CD4-positive, alpha-beta T cell treated with Interleukin-4 for 1 hour (primary cell): Measurements from ENCODE around the gene ZCWPW1.

Source experiments
- DNase-seq, 2 donors: peaks; one replicate each; pipeline ENCODE4 v3.0.0-alpha.2; 2020 to 2022

ZCWPW1 gene

GRCh38 chr7:100431286-100431735, 2.8 kb upstream of the ZCWPW1 start:
- no peak for DNase-seq

GRCh38 chr7:100430493-100431285, 2.2 kb upstream of the ZCWPW1 start:
- DNase-seq, result no peak

DNA sequence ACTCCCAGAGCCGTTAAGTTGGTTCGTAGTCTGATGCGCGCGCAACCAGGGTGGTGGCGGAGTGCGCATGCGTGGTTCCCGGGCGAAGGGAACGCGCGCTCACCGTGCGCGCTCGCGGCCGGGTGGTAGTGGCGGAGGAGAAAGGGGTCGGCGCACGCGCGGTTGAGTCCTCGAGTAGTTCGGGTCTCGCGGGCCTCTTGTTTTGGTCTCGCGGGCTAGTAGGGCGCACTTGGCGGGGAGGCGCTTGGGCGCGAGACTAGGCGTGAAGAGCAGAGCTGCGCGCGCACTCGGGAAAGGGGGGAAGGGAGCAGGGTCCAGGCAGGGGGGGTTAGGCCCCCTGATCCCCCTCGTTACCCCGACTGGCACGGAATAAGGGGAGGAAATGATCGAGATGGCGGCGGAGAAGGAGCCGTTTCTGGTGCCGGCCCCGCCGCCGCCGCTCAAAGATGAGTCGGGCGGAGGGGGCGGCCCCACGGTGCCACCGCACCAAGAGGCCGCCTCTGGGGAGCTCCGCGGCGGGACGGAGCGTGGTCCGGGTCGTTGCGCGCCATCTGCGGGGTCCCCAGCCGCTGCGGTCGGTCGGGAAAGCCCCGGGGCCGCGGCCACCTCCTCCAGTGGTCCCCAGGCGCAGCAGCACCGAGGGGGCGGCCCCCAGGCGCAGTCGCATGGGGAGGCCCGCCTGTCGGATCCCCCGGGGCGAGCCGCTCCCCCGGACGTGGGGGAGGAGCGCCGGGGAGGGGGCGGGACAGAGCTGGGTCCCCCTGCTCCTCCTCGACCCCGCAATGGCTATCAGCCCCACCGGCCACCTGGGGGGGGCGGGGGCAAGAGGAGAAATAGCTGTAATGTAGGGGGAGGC, 1.4 kb upstream of the ZCWPW1 start, which contains the start of gene MEPCE:
Gene MEPCE, plus strand, starts transcription at position 195 of the 856 bp plus-strand sequence. Its CDS starts 188 bp downstream, at position 383.
- peak; percentile 93 to 96 for DNase-seq

DNA sequence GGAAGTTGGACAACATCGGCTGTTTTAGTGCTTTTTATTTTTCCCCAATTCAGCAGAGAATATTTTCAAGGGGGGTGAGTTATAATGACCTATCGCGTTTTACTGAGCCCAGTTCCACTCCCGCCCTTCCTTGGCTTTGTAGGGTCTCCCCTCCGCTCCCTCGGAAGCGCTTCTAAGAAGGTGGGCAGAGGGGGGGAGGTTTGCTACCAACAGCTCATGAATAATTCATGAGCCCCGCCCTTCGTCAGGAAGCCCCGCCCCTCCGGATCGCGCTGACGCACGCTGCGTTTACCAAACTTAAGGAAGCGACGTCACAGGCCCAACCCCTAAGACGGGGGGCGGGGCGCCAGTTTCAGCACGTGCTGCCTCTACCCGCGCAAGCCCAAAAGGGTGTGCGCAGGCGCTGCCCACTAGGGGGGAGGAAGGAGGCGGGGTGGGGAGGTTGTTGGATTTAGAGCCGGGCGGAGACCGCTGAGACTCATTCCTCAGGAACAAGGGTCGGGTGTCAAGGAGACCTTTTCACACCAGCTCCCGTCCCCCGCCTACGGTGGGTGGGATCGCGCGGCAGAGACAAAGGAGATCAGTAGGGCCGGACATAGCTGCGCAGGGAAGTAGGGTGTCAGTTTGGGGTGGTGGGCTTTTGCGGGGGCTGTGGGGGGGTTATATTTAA, 599 bp upstream of the ZCWPW1 start:
- DNase-seq, result peak; percentile 100

DNA sequence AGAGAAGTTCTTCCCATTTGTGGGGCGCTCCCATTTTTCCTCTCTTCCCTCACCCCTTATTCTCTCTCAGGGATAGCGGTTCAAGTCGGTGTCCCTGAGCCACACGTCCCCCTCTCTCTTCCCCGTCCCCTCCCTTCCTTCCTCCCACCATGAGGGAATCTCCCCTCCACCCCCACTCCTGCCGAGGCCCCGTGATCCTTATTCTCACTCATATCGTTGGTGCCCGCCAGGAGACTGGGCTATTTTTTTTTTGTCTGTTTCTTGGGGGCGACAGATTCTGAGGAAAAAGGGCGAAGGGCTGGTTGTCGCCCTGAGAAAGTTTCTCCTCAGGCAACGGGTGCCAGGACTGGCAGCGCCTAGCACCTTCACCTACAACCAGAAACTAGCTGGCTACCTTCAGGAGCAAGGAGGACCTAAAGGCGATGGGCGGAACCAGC, 723 bp downstream of the ZCWPW1 start:
- no peak for DNase-seq

DNA sequence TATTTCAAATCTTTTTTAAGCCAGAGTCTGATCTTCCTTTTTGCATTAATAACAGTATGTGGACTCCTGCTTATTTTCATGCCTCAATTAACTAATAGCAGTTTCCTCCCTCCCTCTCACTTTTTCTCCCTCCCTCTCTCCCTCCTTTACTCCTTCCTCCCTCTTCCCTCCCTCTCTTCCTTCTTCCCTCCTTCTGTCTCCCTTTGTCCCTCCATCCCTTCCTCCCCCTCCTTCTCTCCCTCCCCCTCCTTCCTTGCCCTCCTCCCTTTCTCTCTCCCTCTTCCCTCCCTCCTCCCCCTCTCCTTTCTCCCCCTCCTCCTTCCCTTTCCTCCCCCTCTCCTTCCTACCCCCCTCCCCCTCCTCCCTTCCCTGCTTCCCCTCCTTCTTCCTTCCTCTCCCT, 2.0 kb downstream of the ZCWPW1 start:
- no peak for DNase-seq

DNA sequence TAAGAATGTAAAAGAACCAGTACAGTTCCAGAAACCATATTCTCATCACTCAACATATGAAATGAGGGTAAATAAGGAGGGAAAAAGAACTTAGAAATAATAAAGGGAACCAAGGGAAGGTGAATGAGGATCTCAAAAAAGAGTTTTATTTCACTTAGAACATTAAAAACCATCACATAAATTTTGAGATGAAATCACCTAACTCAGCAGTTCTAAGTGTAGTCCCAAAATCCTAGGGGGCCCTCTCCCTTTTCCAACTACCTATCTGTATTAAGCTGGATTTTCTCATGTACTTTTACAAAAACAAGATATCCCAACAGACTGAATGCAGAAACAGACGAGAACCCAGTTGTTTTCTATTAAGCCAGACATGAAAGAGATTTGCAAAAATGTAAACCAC, 3.2 kb downstream of the ZCWPW1 start:
- DNase-seq, result no peak

- no peak for DNase-seq
Measured at GRCh38 chr7:100423315-100423714, 5.2 kb downstream of the ZCWPW1 start.

DNA sequence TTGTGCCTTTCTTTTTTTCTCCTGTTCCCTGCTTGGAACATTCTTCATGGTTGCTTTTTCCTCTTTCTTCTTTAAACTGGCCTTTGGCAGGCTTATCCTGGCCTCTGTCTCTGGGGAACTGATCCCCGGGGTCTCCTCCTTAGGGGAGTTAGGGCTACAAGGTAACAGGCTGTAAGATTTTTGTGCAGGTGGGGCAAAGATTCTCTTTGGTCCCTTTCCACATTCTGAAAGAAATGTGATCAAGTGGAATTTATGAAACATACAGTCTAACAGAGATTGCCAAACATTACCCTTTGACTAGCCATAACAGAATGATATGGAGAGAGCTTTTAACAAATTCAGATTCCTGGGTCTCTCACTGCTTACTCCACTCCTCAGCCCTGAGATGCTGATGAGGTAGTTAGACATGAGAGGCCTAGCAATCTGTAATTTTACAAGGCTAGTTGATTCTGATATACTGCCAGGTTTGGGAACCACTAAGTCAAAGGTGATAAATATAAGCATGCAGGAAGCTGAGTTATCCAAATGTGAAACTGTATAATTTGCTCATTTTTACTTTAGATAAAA, 8.8 kb downstream of the ZCWPW1 start:
- DNase-seq, result no peak

DNA sequence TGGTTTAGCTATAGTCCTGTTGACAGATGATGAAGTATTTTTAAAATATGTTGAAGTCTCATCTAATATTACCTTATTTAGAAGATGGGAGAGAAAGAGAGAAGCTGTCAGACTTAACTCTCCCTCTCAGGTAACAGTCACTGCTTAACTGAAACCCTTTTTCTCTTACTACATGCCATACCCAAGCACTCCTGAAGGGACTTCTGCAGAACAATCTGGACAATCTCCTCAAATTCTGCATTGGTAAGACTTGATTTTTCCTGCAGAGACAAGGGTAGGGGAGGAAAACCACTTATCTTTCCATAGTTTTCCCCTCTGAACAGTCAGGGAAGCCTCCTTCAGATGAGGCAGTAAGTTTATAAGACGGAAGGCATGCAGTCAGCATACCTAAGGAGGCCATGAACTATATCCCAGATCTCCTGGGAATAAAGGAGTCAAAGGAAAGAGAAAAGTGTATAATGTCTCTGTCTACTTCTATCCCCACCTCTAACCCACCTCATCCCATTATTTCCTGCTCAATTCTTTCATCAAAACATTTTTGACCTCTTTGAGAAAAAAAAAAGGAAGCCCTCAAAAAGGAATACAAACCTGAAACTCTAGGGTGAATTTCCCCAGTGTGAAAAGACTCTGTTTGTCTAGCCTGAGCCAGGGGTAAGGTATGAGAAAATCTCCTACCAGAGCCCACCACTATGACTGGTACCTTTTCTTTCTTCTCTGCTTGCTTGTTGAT, 9.4 kb downstream of the ZCWPW1 start:
- DNase-seq, result no peak

- no peak for DNase-seq
Measured at GRCh38 chr7:100415448-100415847, 13.1 kb downstream of the ZCWPW1 start.

DNA sequence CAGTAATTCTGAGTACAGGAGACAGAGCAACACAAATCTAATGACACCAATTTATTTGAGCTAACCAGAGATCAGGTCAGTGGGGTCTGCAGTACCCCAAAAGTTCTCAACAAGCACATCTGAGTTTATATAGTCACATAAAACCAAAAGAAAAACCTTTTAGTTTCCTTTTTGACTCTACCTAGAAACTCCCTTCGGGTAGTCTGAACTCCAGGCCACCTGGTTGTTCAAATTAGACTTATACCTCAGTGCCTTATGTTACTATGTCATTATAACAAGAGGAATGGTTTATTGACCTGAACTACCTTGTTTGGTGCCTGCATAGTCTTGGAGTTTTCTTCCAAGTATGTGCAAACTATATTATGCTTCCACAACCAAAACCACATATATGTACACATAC, 14.6 kb downstream of the ZCWPW1 start:
- DNase-seq, result no peak

DNA sequence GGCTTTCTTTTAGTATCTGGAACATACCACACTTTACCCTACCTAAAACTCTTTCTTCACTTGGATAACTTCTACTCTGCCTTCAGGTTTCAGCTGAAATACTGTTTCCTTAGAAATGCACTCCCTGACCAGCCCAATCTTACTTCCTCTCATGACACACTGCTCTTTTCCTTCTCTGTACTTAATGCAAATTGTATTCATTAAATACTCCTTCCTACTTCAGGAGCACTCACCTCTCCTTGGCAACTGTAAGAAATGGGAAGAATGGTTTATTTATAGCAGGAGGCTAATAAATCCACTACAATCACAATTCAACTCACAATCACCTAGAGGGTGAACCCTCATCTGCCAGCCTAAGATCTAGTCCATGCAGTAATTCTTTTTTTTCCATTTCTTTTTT, 15.2 kb downstream of the ZCWPW1 start:
- no peak for DNase-seq

DNA sequence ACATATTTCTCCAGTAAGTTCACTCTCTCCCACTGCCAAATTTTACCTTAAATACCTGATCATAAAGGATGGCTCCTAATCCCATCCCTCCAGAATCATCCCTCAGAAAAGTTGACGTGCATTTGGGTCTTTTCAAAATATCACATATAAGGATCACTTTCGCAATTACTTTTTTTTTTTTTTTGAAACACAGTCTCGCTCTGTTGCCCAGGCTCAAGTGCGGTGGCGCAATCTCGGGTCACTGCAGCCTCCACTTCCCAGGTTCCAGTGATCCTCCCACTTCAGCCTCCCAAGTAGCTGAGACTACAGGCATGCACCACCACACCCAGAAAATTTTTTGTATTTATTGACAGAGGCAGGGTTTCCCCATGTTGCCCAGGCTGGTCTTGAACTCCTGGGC, 17.4 kb downstream of the ZCWPW1 start:
- DNase-seq, result no peak

GRCh38 chr7:100407285-100408180, 21.0 kb downstream of the ZCWPW1 start:
- peak; percentile 57 to 79 for DNase-seq

- no peak for DNase-seq
Measured at GRCh38 chr7:100406767-100407166, 21.7 kb downstream of the ZCWPW1 start.

GRCh38 chr7:100402241-100402640, 26.3 kb downstream of the ZCWPW1 start:
- no peak for DNase-seq

DNA sequence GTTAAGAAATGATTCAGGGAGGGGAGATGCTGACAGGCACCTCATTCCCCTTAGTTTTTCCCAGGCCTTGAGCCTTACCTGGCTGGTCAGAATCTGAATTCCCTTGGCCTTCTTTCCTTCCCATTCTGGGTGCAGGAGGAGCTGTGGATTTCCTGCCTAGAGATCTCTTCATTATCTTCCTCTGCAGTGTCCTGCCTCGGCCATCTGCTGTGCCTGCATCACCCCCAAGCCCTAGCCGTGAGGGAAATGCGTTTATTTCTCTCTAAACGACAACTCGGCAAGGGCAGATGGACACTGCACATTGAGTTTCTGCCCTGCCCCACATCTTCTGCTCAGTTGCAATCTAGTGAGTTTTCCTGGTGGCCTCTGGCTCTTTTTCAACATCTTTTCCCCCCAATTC, 26.7 kb downstream of the ZCWPW1 start:
- DNase-seq, result no peak

DNA sequence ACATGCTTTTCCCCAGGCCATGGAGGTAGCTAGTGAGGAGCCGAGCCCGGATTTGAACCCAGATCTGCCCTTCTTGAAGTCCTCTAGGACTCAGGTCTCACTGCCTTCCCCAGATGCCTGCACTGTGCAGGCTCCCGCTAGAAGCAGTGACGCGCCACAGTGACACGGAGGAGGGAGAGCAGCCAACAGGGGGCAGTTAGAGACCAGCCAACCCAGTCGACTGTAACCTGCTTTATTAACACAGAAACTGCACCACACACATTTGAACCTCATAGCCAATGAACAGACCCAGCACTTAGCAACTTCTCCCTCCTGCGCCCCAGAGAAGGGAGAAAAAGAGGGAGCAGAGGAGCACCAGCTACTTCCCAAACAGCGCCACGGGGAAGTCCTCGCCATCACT, 27.8 kb downstream of the ZCWPW1 start:
- no peak for DNase-seq

DNA sequence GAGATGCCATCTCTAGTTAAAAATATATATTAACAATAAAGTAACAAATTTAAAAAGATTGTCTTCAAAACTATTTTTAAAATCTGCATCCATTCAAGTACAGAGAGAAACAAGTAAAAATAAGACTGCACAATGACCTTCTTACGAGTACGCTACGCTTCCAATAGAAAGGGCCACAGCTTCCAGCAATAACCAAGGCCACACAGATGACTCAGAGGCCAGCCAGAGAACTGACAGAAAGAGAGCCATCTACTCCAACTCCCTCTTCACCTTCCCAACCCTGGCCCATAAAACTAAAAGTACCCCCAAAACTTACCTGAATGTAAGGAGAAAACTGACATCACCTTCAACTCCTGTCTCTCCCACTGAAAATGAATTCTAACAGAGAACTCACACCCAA, 28.5 kb downstream of the ZCWPW1 start:
- DNase-seq, result no peak

DNA sequence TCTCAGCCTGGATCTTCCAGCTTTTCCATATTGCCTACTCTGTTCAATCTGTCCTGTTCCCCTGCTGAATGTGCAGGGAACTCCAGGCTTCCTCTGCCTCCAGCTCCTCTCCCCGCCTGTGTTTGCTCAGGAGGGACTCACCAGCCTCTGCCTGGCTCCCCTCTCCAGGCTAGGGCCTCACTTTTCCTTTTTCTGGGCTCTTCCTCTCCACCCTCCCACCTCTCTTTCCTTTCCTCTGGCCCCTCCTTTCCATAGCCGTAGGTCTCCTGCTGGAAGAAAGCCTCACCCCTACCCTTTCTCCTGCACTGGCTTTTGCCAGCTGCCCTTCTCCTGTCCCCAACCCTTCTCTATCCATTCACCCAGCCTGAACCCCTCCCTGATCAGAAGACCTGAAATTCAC, 30.3 kb downstream of the ZCWPW1 start:
- DNase-seq, result no peak
